Measurements from ENCODE around the gene ACSL4.

DNA sequence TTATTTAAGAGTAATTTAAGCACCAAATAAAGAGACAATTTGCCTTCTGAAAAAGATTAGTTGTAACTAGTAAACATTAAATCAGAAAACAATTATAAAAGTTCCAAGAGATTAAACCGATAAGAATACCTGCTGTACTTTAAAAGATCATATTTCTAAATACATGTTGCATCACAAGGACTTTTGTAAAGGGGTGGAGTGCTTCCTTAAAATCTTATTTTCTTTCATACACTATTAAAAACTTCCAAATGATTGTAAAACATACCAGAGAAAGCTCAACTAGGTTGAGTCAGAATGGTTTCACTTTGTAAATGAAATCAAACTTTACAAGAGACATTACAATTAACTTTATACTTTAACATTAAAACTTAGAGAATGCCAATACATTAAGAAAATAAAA, 41.8 kb downstream of the ACSL4 start:
- TF ChIP-seq, protein P1, sequence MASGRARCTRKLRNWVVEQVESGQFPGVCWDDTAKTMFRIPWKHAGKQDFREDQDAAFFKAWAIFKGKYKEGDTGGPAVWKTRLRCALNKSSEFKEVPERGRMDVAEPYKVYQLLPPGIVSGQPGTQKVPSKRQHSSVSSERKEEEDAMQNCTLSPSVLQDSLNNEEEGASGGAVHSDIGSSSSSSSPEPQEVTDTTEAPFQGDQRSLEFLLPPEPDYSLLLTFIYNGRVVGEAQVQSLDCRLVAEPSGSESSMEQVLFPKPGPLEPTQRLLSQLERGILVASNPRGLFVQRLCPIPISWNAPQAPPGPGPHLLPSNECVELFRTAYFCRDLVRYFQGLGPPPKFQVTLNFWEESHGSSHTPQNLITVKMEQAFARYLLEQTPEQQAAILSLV (tag; IDR thresholded peaks at IDR 0.05): no peak
- TF ChIP-seq, protein P2, sequence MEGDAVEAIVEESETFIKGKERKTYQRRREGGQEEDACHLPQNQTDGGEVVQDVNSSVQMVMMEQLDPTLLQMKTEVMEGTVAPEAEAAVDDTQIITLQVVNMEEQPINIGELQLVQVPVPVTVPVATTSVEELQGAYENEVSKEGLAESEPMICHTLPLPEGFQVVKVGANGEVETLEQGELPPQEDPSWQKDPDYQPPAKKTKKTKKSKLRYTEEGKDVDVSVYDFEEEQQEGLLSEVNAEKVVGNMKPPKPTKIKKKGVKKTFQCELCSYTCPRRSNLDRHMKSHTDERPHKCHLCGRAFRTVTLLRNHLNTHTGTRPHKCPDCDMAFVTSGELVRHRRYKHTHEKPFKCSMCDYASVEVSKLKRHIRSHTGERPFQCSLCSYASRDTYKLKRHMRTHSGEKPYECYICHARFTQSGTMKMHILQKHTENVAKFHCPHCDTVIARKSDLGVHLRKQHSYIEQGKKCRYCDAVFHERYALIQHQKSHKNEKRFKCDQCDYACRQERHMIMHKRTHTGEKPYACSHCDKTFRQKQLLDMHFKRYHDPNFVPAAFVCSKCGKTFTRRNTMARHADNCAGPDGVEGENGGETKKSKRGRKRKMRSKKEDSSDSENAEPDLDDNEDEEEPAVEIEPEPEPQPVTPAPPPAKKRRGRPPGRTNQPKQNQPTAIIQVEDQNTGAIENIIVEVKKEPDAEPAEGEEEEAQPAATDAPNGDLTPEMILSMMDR (IDR thresholded peaks at IDR 0.05 in 2 of 3, conservative IDR thresholded peaks at IDR 0.05 in 1 of 3; ENCODE audit: insufficient read depth in 2 of 3, low read depth in 1 of 3, low read length in 3 of 3): no peak
- TF ChIP-seq CC2D1A (IDR thresholded peaks at IDR 0.05) (no peak), ZFP36 (IDR thresholded peaks at IDR 0.05; ENCODE audit: low read depth, low read length, partially characterized antibody) (no peak), MTA2 (IDR thresholded peaks at IDR 0.05; ENCODE audit: low read depth) (no peak), EP300 (IDR thresholded peaks at IDR 0.05; ENCODE audit: low read length) (no peak)
